ENCODE data around the gene KISS1.

KISS1 gene

GRCh38 chr1:204192589-204193352 lies 3.5 kb downstream of the KISS1 start:
- no peak for DNase-seq (ENCODE audit: low read depth in 2 of 2, low spot score in 1 of 2)

GRCh38 chr1:204192046-204192445 lies 4.2 kb downstream of the KISS1 start:
- no peak for DNase-seq (ENCODE audit: low read depth in 2 of 2, low spot score in 1 of 2)

GRCh38 chr1:204191456-204191855 lies 4.8 kb downstream of the KISS1 start:
- DNase-seq (ENCODE audit: low read depth in 2 of 2, low spot score in 1 of 2): no peak

DNA sequence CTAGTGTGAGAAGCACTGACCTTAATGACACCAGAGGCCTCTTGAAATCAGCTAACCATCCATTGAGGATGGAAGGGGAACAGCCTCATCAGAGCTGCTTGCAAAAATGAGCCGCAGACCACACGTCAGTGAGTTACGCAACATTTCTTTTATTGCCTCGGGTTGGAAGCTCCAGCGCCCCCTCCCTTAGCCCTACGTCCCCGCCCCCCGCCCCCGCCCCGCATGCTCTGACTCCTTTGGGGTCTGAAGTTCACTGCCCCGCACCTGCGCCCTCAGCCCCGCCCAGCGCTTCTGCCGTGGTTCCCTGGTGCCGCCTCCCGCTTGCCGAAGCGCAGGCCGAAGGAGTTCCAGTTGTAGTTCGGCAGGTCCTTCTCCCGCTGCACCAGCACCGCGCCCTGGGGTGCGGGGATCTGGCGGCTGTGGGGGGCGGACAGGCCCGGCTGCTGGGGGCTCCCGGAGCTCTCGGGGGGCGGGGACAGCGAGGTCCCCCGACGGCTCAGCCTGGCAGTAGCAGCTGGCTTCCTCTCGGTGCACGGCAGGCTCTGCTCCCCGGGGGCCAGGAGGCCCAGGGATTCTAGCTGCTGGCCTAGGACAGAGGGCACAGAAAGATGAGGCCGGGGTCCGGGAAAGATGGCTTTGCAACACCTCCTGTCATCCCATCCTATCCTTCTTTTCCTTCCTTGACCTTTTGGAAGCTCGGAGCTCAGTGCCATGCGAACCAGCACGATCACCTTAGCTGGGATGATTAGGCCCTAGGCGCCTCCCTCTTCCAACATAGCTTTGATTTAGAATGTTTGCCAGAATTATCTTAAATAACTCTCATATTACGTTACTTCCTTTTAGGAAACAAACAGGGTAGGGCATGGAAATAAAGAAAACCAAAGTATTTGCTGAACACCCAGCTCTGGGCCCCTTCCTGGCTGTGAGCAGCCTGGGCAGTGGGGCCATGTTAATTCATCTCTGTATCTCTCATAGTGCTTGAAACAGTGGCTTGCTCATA lies 5.8 kb downstream of the KISS1 start:
- DNase-seq (ENCODE audit: low read depth in 2 of 2, low spot score in 1 of 2): no peak

- no peak for DNase-seq (ENCODE audit: low read depth in 2 of 2, low spot score in 1 of 2)
Observed at GRCh38 chr1:204188959-204189639, 7.2 kb downstream of the KISS1 start.

DNA sequence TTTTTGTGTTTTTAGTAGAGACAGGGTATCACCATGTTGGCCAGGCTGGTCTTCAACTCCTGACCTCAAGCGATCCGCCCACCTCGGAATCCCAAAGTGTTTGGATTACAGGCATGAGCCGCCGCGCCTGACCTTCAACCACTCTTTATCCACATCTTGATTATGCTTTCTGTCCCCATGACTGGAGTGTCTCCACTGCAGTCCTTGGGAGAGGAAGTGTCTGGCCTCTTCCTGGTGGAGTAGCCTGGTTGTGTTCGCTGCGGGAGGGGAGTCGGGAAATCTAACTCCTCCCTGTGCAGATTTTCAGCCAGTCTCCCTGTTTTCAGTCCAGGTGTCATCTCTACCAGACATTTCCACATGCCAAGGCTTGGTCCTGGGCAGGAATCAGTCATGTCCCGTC lies 9.7 kb downstream of the KISS1 start:
- no peak for DNase-seq (ENCODE audit: low read depth in 2 of 2, low spot score in 1 of 2)

- DNase-seq (ENCODE audit: low read depth in 2 of 2, low spot score in 1 of 2): no peak
Observed at GRCh38 chr1:204181116-204181515, 15.2 kb downstream of the KISS1 start.

GRCh38 chr1:204180133-204180532 lies 16.2 kb downstream of the KISS1 start:
- no peak for DNase-seq (ENCODE audit: low read depth in 2 of 2, low spot score in 1 of 2)

DNA sequence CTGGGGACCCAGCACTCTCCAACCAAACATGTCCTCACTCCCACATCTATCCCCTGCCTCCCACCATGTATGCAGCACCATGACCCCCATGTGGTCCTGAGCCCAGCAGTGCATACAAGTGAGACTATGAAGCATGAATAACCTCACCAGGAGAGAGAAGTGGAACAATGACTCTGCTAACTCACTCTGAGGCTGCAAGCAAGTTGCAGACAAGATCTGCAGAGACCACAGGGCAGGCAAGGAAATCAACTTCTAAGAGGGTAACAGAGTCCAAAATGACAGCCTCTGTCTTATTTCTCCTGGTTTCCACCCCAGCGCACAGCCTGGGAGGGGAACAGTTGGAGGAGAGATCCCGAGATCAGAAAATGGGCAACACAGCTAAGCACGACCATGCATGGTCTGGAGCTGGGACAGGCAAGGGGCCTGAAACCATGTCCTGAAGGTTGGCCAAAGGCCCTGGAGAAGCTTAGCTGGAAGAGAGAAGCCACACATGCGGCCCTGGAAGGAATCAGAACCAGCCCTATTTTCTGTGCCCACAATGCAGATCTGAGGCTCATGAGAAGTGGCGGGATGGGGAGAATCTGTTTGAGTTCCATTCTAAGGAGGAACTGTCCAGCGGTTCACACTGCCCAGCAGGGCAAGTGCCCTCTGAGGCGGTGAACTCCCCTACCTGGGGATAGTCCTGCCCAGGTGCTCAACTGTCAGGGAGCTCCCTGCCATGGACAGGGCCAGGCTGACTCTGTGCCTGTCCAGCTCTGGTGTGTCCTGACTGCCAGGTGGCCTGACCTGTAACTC lies 17.6 kb downstream of the KISS1 start:
- no peak for DNase-seq (ENCODE audit: low read depth in 2 of 2, low spot score in 1 of 2)

DNA sequence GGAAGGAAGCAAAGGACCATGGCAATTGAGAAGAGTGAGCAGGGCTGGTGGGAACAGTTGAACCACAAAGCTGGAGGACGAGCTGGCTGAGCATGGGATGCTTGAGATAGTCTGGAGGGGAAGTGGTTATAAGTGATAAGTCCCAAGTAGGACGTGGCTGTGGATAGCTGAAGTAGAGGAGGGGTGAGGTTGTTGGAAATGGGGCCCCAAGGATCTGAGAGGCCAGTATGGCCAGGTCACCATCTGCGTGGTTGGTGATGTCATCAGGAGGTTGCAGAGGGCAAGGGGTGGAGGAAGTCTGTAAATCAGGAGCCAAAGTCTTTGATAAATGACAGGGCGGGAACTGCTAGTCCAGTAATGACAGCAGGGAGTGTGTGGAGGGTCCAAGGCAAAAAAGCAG lies 19.2 kb downstream of the KISS1 start:
- no peak for DNase-seq (ENCODE audit: low read depth in 2 of 2, low spot score in 1 of 2)

DNA sequence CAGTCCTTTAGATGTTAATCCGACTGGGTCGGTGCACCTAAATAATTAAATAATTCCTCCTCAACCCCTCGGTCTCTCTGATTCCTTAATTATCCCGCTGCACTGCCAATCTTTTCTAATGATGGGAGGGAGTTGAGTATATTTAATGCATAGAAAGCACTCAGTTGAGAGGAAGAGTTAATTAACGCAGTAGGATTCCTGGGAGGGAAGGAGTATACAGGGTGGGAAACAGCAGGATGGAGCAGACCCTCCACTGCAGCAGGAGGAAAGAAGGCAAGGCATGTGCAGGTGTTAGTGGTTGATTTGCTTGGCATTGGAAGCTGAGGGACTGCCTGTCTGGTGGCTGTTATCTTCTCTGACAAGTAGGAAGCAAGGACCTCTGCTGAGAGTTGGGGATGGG lies 20.2 kb downstream of the KISS1 start:
- no peak for DNase-seq (ENCODE audit: low read depth in 2 of 2, low spot score in 1 of 2)

DNA sequence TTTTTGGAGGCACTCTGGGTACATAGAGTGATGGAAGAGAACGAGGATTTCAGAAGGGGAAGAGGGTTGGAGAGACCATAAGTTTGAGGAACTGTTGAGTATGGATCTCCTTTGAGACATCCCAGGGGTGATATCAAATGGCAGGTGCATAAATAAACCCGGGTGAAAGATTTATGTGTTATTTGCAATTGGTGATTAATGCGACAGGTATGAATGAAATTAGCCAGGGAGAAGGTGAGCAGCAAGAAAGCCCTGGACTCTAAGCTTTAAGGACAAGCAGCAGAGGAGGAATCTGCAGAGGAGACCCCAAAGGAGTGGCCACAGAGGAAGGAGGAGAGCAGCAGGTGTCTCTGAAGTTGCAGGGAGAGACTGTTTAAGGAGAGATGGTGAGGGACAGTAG lies 21.3 kb downstream of the KISS1 start:
- no peak for DNase-seq (ENCODE audit: low read depth in 2 of 2, low spot score in 1 of 2)

DNA sequence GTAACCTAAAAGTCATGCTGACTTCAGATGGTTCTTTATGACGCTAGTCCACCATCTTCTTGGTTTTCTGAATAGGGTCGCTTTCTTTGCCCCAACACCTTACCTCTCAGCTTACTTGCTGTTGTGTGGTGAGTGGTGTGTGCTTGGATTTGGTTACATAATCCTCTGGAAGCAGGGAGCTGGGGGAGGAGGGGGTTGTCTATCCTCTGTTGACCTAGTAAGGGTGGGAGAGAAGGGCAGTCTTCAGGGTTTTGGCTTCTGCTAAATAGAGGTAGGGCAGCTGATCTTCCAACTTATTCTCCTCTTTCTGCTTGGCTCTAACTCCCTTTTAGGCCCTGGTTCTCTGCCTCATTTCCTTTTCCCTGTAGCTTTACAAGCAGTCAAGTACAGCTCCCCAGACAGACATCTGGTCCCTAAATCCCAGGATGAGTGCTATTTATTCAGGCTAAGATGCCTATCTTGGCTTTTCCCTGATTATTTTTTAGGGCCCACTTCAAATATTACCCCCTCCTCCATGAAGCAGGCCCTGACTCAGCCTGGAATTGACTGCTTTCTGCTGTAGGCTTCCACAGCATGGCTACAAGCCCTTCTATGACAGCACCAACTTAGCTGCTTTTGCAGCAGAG lies 23.8 kb downstream of the KISS1 start:
- DNase-seq (ENCODE audit: low read depth in 2 of 2, low spot score in 1 of 2): no peak

GRCh38 chr1:204171751-204172178 lies 24.5 kb downstream of the KISS1 start:
- no peak for DNase-seq (ENCODE audit: low read depth in 2 of 2, low spot score in 1 of 2)

DNA sequence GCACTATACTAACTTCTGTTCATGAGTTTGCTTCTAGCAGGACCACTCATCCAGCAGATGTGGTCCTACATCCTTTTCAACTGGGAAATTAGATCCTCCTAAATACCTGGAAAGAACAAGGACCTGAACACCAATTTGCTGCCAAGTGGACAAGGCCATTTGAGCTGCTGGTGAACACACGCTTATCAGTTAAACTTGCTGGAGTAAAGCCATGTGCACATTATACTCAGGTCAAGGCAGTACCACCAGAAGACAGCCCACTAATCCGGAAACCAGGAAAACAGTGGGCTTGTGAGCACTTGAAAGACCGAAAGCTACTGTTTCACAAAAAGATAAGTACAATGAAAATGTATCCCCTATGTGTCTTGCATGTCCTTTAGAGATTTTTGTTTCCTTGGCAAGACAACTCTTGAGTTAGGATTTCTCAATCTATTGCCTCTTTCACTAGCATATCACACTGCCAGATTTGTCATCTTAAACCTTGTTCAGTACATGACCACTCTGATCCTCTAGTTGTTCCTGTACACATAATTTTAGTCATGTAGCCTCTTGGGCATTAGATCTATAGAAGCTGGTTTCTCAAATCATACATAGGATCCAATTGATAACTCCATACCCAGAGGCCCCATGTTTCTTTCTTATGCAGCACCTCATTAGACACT lies 25.7 kb downstream of the KISS1 start:
- no peak for DNase-seq (ENCODE audit: low read depth in 2 of 2, low spot score in 1 of 2)

- DNase-seq (ENCODE audit: low read depth in 2 of 2, low spot score in 1 of 2): no peak
Observed at GRCh38 chr1:204169858-204170257, 26.4 kb downstream of the KISS1 start.

DNA sequence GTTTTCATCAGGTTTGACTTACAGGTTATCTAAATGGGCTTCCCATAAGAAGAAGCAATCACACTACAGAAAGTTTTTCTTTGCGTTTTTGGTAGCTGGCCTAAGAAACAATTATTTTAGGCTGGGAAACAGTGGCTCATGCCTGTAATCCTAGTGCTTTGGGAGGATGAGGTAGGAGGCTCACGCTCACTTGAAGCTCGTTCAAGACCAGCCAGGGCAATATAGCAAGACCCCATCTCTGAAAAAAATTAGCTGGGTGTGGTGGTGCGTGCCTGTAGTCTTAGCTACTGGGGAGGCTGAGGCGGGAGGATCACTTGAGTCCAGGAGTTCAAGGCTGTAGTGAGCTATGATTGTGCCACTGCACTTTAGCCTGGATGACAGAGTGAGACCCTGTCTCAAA lies 28.6 kb downstream of the KISS1 start:
- no peak for DNase-seq (ENCODE audit: low read depth in 2 of 2, low spot score in 1 of 2)

- no peak for DNase-seq (ENCODE audit: low read depth in 2 of 2, low spot score in 1 of 2)
Observed at GRCh38 chr1:204166219-204166618, 30.1 kb downstream of the KISS1 start, which contains the start of gene REN. Gene REN (minus strand): TSS chr1:204166337. CDS start chr1:204166293, 44 bp downstream.

GRCh38 chr1:204162494-204163074 lies 33.7 kb downstream of the KISS1 start:
- peak; percentile 44 to 62 for DNase-seq (ENCODE audit: low read depth in 2 of 2, low spot score in 1 of 2)

Data from stimulated activated CD8-positive, alpha-beta memory T cell treated with anti-CD3 and anti-CD28 coated beads, Interleukin-4, amount 100 ng/mL, for 1 hour (primary cell).